RWPE1 (cell line): ENCODE measurements around the gene GRAP2.

Experiments
- CTCF ChIA-PET: fragments of 350-600 bp; sonication (Branson Sonifier 250); formaldehyde crosslinking; extraction: SDS; loops from one replicate; lab custom pipeline; 2021; lab: Yijun Ruan, JAX
- POLR2A ChIA-PET: fragments of 400-600 bp; formaldehyde crosslinking; extraction: SDS; loops from one replicate; lab custom pipeline; 2020; ENCODE audit warnings: antibody characterized with exemption; ENCODE audit not compliant: low non-redundant PET; lab: Yijun Ruan, JAX
- DNase-seq: peaks from one replicate; pipeline ENCODE4 v3.0.0; 2012; ENCODE audit warnings: low spot score
- H3K27ac ChIP-seq: fragments of 450-650 bp; 2 replicates; pipeline ENCODE4 v1.5.1; 2017
- TF ChIP-seq, protein P1 (sequence below): fragments of 450-650 bp; conservative IDR thresholded peaks from 2 replicates; pipeline ENCODE4 v1.5.1; 2017; ENCODE audit warnings: low read depth, mild to moderate bottlenecking

GRAP2 gene

DNA sequence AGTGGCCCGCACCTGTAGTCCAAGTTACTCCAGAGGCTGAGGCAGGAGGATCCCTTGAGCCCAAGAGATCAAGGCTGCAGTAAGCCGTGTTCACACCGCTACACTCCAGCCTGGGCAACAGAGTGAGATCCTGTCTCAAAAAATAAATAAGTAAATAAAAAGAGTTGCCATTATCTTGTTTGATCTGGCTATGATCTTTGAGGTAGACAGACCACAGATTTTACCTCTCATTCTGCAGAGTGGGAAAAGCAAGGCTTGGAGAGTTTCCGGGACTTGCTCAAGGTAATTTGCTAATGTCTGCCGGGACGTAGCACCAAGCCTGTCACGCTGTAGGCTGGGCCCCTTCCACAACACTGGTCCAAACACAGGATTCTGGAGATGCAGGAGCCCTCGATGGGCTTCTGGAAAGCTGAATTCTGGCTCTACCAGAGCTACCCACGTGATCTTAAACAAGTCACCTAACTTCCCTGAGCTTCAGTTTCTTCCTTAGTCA, 6.8 kb downstream of the GRAP2 start:
- CTCF ChIA-PET = no interaction called here
- TF ChIP-seq, protein P1, sequence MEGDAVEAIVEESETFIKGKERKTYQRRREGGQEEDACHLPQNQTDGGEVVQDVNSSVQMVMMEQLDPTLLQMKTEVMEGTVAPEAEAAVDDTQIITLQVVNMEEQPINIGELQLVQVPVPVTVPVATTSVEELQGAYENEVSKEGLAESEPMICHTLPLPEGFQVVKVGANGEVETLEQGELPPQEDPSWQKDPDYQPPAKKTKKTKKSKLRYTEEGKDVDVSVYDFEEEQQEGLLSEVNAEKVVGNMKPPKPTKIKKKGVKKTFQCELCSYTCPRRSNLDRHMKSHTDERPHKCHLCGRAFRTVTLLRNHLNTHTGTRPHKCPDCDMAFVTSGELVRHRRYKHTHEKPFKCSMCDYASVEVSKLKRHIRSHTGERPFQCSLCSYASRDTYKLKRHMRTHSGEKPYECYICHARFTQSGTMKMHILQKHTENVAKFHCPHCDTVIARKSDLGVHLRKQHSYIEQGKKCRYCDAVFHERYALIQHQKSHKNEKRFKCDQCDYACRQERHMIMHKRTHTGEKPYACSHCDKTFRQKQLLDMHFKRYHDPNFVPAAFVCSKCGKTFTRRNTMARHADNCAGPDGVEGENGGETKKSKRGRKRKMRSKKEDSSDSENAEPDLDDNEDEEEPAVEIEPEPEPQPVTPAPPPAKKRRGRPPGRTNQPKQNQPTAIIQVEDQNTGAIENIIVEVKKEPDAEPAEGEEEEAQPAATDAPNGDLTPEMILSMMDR = no peak
- POLR2A ChIA-PET = no interaction called here

DNA sequence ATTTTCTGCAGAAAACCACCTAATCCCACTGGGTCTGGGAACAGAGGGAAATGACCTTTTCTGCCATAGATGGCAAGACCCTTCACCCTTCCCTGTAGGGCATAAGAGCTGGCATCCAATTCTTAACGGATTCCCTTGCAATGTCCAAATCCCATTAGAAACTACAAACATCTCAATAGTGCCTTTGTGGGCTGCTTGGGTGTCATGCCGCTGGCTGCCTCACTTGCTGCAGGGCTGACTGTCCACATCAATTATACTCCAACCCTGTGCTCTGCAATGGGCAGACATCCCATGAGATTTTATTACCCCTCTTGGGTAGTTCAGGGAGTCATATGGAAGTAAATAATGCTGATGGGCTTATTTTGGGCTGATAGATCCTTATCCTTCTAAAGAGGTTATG, 7.3 kb downstream of the GRAP2 start:
- TF ChIP-seq, protein P1 = no peak
- no peak for DNase-seq
- H3K27ac ChIP-seq = no peak overlapping the region
- ChIA-PET CTCF (no interaction called here), POLR2A (no interaction called here)

More for the DNA sequence above, 6.8 kb downstream of the GRAP2 start:
- H3K27ac ChIP-seq = no peak overlapping the region
- DNase-seq = no peak

DNA sequence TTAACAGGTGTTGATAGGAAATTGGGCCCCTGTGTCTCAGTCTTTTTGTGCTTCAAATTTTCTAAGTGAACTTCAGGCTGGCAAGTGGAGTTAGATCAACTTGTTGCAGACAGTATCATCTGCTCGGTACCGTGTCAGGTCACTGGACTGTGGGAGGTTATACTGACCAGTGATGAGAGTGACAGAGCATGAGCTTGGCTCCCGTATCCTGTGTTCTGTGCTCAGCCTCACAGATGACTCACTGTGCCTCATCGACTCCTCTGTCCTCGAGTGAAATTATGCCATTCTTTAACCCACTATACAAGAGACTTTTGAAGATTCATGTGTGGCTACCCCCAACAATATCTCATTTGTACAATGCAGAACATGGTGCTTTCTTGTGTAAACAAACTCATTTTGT, 7.9 kb downstream of the GRAP2 start:
- TF ChIP-seq, protein P1 = no peak
- DNase-seq = peak; percentile 3
- ChIA-PET CTCF (no interaction called here), POLR2A (no interaction called here)
- no peak overlapping the region for H3K27ac ChIP-seq

DNA sequence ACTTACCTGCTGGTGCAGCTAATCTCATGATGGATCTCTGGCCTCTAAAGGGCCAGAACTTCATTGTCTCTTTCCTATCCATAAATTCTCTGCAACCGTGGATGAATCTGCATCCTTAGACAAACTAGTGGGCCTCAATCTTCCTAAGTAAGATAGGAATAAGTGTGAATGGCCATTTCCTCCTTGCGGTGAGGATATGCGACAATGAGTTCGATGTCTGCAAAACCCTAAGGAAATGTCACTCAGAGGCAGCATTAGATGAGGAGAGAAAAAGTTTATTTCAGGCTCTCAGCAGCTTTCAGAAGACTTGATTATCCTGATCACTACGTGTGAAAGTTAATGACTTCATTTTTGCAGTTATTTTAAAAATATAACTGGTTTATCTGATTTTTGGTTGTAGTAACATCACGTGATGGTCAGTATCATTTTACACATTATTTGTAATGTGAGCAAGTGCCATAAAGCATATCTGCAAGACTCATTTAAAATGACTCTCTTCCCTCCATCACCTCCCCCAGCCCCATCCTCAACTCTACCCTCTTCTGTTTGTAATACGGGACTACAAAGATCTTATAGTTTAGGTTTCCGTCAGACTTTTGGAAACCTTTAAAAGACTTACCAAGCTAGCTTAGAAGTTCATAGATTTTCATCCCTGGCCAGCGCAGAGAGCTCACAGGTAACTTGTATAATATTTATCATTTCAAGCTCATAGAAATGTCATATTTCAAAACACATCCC, 10.2 kb downstream of the GRAP2 start:
- CTCF ChIA-PET = interaction anchor here (0.6 kb wide), 2 partner anchors 63 to 174 kb away, joined by 3 to 6 read pairs; no protein-coding TSS in a partner anchor
- DNase-seq = no peak
- TF ChIP-seq, protein P1 = no peak
- POLR2A ChIA-PET = no interaction called here
- no peak overlapping the region for H3K27ac ChIP-seq

DNA sequence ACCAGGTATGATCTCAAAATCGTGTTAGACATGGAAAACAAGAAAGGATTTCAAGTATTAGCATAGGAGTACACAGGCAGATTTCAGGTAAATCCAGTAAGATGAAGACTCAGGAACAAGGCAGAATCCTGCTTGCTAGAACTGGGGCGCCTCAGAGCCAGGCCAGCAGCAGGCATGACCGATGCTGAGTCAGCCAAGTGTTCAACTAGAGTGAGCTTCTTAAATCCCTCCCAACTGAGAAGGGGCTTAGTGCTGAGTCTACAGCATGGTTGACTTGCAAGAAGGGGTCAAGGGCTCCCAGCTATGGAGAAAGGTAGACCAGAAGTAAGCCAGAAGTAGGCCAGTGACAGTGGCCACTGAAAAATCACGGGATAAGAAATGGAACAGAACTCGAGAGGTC, 12.4 kb downstream of the GRAP2 start:
- no peak overlapping the region for H3K27ac ChIP-seq
- no peak for DNase-seq
- ChIA-PET POLR2A (interaction anchor here (0.5 kb wide), 1 partner anchor 8 kb away, joined by 4 read pairs; no protein-coding TSS in a partner anchor), CTCF (interaction anchor here (1.0 kb wide), 1 partner anchor 112 kb away, joined by 3 read pairs; no protein-coding TSS in a partner anchor)
- TF ChIP-seq, protein P1 = no peak

DNA sequence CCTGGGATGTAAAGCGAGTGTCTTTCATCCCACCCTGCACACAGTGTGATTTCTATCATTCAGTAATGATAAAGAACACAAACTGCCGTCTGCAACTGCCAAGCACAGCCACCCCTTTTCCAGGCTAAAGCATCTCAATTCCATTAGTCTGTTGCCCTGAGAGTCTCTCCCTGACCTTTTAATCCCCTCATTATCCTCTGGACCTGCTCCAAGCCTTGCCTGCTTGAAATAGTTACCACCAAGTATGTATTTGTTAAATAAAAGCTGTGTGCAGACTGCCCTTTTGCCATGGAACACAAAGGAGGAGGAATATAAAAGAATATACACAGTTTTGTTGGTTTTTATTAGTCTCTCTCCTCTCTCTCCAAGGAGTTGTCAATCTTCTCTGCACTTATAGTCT, 13.0 kb downstream of the GRAP2 start:
- no peak for DNase-seq
- no peak overlapping the region for H3K27ac ChIP-seq
- CTCF ChIA-PET = interaction anchor here (0.7 to 0.9 kb wide), 2 partner anchors 8 to 19 kb away, joined by 3 read pairs; no protein-coding TSS in a partner anchor
- POLR2A ChIA-PET = no interaction called here
- TF ChIP-seq, protein P1 = no peak
